Activated CD8-positive, alpha-beta T cell treated with anti-CD3 and anti-CD28 coated beads, Interleukin-2, amount 10 ng/mL, durations not matched to agents 7 days and 5 days (primary cell): ENCODE measurements around the gene ZPBP. TPM values are rescaled to one million over a fixed set of nuclear protein-coding genes. Genes with fewer than 3 reads are reported as not detected.
A peak's percentile ranks its signal among the peaks of the same experiment; 100 is the strongest.

ENCODE experiments used
- ATAC-seq: fragments of 150-1000 bp; cut with Tn5 transposase; one replicate; pipeline ENCODE4 v1.10.0; 2021; ENCODE audit warnings: moderate library complexity
- CTCF ChIA-PET: fragments of 350-600 bp; sonication (Branson Sonifier 250); formaldehyde crosslinking; loops from one replicate; lab custom pipeline; 2021; ENCODE audit warnings: antibody characterized with exemption; lab: Charles Lee
- POLR2A ChIA-PET: fragments of 350-600 bp; sonication (Branson Sonifier 250); formaldehyde crosslinking; loops from one replicate; lab custom pipeline; 2021; ENCODE audit warnings: antibody characterized with exemption; lab: Charles Lee
- DNase-seq: peaks from one replicate; pipeline ENCODE4 v3.0.0-alpha.2; 2020
- H3K27ac Mint-ChIP-seq: one replicate; pipeline ENCODE4 v1.8.0; 2021; ENCODE audit warnings: mild to moderate bottlenecking, mixed read lengths
- H3K27me3 Mint-ChIP-seq: one replicate; pipeline ENCODE4 v1.8.0; 2021; ENCODE audit warnings: low read depth, mixed read lengths
- H3K36me3 Mint-ChIP-seq: one replicate; pipeline ENCODE4 v1.8.0; 2021; ENCODE audit warnings: low read depth, mixed read lengths
- H3K4me1 Mint-ChIP-seq: one replicate; pipeline ENCODE4 v1.8.0; 2021; ENCODE audit warnings: low read depth, mixed read lengths
- H3K4me3 Mint-ChIP-seq: one replicate; pipeline ENCODE4 v1.8.0; 2021; ENCODE audit warnings: mild to moderate bottlenecking, mixed read lengths
- H3K9me3 Mint-ChIP-seq: one replicate; pipeline ENCODE4 v1.8.0; 2022; ENCODE audit warnings: mixed read lengths; ENCODE audit not compliant: insufficient read depth
- total RNA-seq, 2 experiments: library from RNA; stranded (reverse); gene quantifications; one replicate each; pipeline ENCODE4 v1.2.3, GENCODE V29; 2021

Gene ZPBP
- total RNA-seq, 2 experiments from 2014 or later, result not detected

DNA sequence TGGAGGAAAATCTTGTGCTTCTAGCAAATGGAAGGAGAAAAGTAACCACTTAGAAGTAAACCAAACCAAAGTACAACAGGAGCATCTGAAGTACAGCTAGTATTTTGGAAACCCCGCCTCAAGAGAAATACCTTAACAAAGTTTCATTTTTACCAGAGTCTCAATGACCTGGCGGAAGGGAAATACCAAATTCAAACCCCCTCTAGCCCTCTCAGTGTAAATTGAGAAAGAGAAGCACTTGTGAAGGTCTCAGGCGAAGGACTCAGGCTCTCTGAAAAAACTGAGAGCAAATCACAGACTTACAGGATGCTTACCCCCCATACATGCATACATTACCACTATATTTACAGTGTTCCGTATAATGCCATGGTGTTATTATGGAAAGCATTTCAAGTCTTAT is 70.1 kb downstream of the ZPBP start:
- DNase-seq (no peak), ATAC-seq (no peak)
- Mint-ChIP-seq H3K4me1 (no peaks in the 10 kb centered on the region), H3K9me3 (no peaks in the 10 kb centered on the region), H3K27ac (no peak overlapping the region), H3K27me3 (peaks cover 7% of the 10 kb centered on the region), H3K4me3 (no peak overlapping the region), H3K36me3 (no peaks in the 10 kb centered on the region)
- ChIA-PET CTCF (no interaction called here), POLR2A (no interaction called here)

DNA sequence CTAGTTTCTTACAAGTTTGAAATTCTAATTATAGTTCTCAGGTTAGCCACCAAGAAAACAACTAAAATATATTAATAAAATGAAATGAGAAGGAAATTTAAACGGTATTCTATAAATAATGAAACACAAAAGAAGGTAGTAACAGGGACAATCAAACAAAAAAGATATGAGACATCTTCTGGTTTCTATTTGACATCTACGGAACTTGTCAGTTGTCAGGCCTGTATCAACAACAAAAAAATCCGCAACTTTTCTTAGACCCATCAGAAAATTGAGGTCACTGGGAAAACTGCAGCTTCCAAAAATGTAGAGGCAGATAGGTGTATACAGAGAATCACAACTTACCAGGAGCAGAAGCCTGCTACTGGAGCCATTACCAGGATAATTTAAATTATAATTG is 70.6 kb downstream of the ZPBP start:
- no peaks in the 10 kb centered on the region for H3K9me3 Mint-ChIP-seq
- ATAC-seq, result no peak
- no peaks in the 10 kb centered on the region for H3K36me3 Mint-ChIP-seq
- H3K4me1 Mint-ChIP-seq, result no peaks in the 10 kb centered on the region
- ChIA-PET CTCF (no interaction called here), POLR2A (no interaction called here)
- H3K27ac Mint-ChIP-seq, result no peak overlapping the region
- H3K27me3 Mint-ChIP-seq, result peaks cover 7% of the 10 kb centered on the region
- no peak overlapping the region for H3K4me3 Mint-ChIP-seq
- no peak for DNase-seq

DNA sequence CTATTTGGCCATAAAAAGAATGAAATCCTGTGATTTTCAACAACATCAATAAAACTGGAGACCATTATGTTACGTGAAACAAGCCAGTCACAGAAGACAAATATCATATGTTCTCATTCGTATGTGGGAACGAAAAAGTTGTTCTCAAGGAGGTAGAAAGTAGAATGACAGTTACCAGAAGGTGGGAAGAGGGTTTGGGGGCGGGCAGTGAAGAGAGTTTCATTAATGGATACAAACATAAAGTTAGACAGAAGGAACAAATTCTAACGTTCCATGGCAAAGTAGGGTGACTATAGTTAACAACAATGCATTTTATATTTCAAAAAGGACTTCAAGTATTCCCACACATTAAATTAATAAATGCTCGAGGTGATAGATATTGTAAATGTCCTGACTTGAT is 97.4 kb downstream of the ZPBP start:
- H3K36me3 Mint-ChIP-seq, result no peaks in the 10 kb centered on the region
- no peaks in the 10 kb centered on the region for H3K9me3 Mint-ChIP-seq
- no peak overlapping the region for H3K27ac Mint-ChIP-seq
- H3K27me3 Mint-ChIP-seq, result no peaks in the 10 kb centered on the region
- ChIA-PET CTCF (no interaction called here), POLR2A (no interaction called here)
- no peak overlapping the region for H3K4me3 Mint-ChIP-seq
- no peak for ATAC-seq
- H3K4me1 Mint-ChIP-seq, result no peaks in the 10 kb centered on the region
- no peak for DNase-seq

DNA sequence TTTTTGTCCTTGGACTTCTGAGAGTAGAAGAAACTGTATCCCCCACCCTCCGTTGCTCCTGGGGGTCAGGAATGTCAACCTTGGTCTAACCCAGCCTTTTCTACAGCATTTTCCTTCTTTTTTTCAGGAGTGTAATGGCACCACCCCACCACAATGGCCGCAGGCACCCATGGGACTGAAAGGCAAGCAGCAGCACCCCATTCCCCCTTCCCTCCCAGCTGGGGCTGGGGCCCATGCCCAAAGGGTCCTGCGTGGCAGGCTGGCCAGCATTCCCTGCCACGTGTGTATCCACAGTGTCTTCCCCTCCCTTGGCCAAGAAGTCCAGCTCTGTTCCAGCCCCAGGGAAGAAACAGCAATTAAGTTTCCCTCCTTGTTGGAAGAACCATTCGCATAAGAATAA is 106.9 kb downstream of the ZPBP start:
- Mint-ChIP-seq H3K27me3 (no peaks in the 10 kb centered on the region), H3K4me1 (no peaks in the 10 kb centered on the region), H3K36me3 (no peaks in the 10 kb centered on the region), H3K9me3 (no peaks in the 10 kb centered on the region), H3K4me3 (no peak overlapping the region), H3K27ac (no peak overlapping the region)
- no peak for DNase-seq
- CTCF ChIA-PET, result no interaction called here
- POLR2A ChIA-PET, result no interaction called here
- no peak for ATAC-seq

- H3K4me1 Mint-ChIP-seq, result no peaks in the 10 kb centered on the region
- CTCF ChIA-PET, result no interaction called here
- DNase-seq (peak; percentile 51), ATAC-seq (peak; percentile 53)
- POLR2A ChIA-PET, result no interaction called here
- no peak overlapping the region for H3K27ac Mint-ChIP-seq
- no peaks in the 10 kb centered on the region for H3K9me3 Mint-ChIP-seq
- H3K36me3 Mint-ChIP-seq, result no peaks in the 10 kb centered on the region
- H3K4me3 Mint-ChIP-seq, result no peak overlapping the region
- H3K27me3 Mint-ChIP-seq, result no peaks in the 10 kb centered on the region
Measured at GRCh38 chr7:49980465-49980864, 112.6 kb downstream of the ZPBP start.

DNA sequence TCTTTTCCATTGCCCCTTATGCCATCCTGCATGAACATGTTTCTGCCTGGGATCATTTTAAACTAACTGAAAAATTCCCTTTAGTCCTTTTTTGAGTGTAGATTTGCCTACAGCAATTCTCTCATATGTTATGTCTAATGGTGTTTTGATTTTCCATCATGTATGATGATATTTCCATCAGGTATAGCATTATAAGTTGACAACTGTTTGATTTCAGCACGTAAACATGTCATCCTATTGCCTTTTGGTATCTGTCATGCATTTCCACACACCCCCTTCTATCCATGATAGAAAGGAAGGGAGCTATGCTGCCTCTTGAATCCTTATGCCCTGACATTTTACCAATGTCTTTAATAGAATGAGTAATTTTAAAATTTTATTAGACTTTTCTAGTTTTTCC is 116.8 kb downstream of the ZPBP start:
- no peak for DNase-seq
- Mint-ChIP-seq H3K27me3 (peaks cover 2% of the 10 kb centered on the region), H3K4me3 (no peak overlapping the region), H3K9me3 (no peaks in the 10 kb centered on the region), H3K36me3 (no peaks in the 10 kb centered on the region), H3K27ac (no peak overlapping the region), H3K4me1 (no peaks in the 10 kb centered on the region)
- no peak for ATAC-seq
- POLR2A ChIA-PET, result no interaction called here
- CTCF ChIA-PET, result no interaction called here

DNA sequence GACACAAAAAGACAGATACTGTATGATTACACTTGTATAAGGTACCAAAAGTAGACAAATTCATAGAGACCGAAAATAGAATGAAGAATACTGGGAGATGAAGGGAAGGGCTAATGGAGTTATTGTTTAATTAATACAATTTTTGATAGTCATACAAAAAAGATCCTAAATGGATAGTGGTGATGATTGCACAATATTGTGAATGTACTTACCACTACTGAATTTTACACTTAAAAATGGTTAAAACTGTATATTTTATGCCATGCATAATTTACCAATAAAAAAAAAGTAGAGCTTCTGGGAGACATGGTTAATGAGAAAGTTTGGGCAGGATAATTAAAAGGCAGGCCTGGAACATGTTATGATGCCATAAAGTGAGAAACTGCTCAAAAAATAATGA is 119.0 kb downstream of the ZPBP start:
- no peaks in the 10 kb centered on the region for H3K9me3 Mint-ChIP-seq
- ChIA-PET POLR2A (no interaction called here), CTCF (no interaction called here)
- no peak overlapping the region for H3K27ac Mint-ChIP-seq
- H3K4me1 Mint-ChIP-seq, result no peaks in the 10 kb centered on the region
- no peak overlapping the region for H3K4me3 Mint-ChIP-seq
- no peak for DNase-seq
- no peak for ATAC-seq
- no peaks in the 10 kb centered on the region for H3K36me3 Mint-ChIP-seq
- peaks cover 2% of the 10 kb centered on the region for H3K27me3 Mint-ChIP-seq

DNA sequence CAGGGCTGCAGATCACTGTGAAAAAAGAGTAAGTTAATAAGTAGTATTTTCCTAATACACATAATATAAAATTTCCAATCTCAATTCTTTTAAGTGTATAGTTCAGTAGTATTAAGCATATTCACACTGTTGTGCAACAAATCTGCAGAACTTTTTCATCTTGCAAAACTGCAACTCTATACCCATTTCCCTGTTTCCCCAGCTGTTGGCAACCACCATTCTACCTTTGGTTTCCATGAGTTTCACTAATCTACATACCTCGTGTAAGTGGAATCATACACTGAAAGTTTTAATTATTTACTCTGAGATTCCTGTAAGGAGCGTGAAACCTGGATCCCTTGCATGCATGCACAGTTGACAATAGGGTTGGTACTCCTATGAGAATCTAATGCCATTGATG is 155.4 kb downstream of the ZPBP start:
- H3K27me3 Mint-ChIP-seq, result no peaks in the 10 kb centered on the region
- H3K4me3 Mint-ChIP-seq, result no peak overlapping the region
- ChIA-PET CTCF (no interaction called here), POLR2A (no interaction called here)
- no peak overlapping the region for H3K27ac Mint-ChIP-seq
- H3K36me3 Mint-ChIP-seq, result no peaks in the 10 kb centered on the region
- no peaks in the 10 kb centered on the region for H3K4me1 Mint-ChIP-seq
- DNase-seq (no peak), ATAC-seq (no peak)
- H3K9me3 Mint-ChIP-seq, result no peaks in the 10 kb centered on the region

GRCh38 chr7:49931627-49932026 is 161.4 kb downstream of the ZPBP start:
- Mint-ChIP-seq H3K36me3 (no peaks in the 10 kb centered on the region), H3K27me3 (no peaks in the 10 kb centered on the region), H3K4me1 (no peaks in the 10 kb centered on the region), H3K27ac (no peak overlapping the region), H3K4me3 (no peak overlapping the region), H3K9me3 (peaks cover 6% of the 10 kb centered on the region)
- DNase-seq, result no peak
- CTCF ChIA-PET, result no interaction called here
- POLR2A ChIA-PET, result no interaction called here
- no peak for ATAC-seq

DNA sequence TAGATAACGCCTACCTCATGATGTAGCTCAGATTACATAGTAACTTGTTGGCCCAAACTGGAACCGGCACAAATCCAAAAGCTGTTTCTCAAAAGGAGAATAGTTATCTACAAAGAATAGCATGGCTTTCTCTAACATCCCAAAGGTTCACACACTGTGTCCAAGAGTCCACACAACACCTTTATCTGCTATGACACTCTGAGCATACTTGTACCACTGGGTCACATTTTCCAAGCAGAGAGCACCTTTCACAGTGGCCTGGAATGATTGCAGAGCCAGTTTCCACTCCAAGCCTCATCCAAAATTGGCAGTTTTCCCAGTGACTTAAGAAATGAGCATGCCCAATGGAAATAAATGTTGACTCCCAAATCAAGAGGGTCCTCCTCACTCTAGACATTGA is 164.3 kb downstream of the ZPBP start:
- Mint-ChIP-seq H3K4me1 (no peaks in the 10 kb centered on the region), H3K27ac (no peak overlapping the region), H3K36me3 (no peaks in the 10 kb centered on the region), H3K9me3 (peaks cover 6% of the 10 kb centered on the region), H3K27me3 (no peaks in the 10 kb centered on the region), H3K4me3 (no peak overlapping the region)
- DNase-seq (no peak), ATAC-seq (no peak)
- ChIA-PET POLR2A (no interaction called here), CTCF (no interaction called here)

DNA sequence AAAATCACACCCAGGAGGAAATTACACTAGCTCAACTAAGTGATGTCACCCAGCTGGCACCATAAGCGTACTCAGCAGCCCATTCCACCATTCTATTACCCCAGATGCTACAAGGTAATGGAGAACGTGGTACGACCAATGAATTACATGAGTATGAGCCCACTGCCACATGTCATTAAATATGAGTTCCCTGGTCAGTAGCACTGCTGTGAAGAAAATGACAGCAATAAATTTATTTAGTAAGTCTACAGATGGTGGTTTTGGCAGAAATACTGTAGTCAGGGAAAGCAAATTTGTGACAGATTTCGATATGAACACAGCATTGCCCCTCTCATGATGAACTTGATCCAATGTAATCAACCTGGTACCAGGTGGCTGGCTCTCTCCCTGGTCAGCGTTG is 165.4 kb downstream of the ZPBP start:
- ATAC-seq (no peak), DNase-seq (no peak)
- H3K36me3 Mint-ChIP-seq, result no peaks in the 10 kb centered on the region
- H3K4me3 Mint-ChIP-seq, result no peak overlapping the region
- no peaks in the 10 kb centered on the region for H3K4me1 Mint-ChIP-seq
- POLR2A ChIA-PET, result no interaction called here
- H3K9me3 Mint-ChIP-seq, result peaks cover 6% of the 10 kb centered on the region
- no peak overlapping the region for H3K27ac Mint-ChIP-seq
- CTCF ChIA-PET, result no interaction called here
- H3K27me3 Mint-ChIP-seq, result no peaks in the 10 kb centered on the region

DNA sequence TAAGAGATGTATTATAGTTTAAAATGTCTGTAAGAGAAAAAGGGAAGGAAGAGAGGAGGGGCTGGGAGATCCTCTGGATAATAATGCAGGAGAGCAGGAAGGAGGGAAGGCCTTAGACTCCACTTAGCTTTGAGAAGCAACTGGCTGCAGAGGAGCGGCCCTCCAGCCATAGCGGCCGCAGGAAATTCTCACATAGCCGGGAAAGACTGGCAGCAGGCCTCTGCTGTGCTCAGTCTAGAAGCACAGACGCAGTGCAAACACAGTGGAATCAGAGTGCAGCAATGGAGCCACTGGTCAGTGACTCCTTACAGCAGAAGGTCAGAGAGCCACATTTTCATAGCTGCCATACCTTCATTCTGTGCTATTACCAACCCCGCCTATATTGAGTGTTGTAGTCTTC is 166.3 kb downstream of the ZPBP start:
- Mint-ChIP-seq H3K4me3 (no peak overlapping the region), H3K27ac (no peak overlapping the region), H3K36me3 (no peaks in the 10 kb centered on the region), H3K9me3 (peaks cover 6% of the 10 kb centered on the region), H3K27me3 (no peaks in the 10 kb centered on the region), H3K4me1 (no peaks in the 10 kb centered on the region)
- CTCF ChIA-PET, result no interaction called here
- DNase-seq, result no peak
- POLR2A ChIA-PET, result no interaction called here
- ATAC-seq, result no peak

- no peak overlapping the region for H3K27ac Mint-ChIP-seq
- DNase-seq (no peak), ATAC-seq (no peak)
- no peaks in the 10 kb centered on the region for H3K9me3 Mint-ChIP-seq
- H3K4me1 Mint-ChIP-seq, result no peaks in the 10 kb centered on the region
- H3K36me3 Mint-ChIP-seq, result no peaks in the 10 kb centered on the region
- H3K27me3 Mint-ChIP-seq, result peaks cover 2% of the 10 kb centered on the region
- ChIA-PET POLR2A (no interaction called here), CTCF (no interaction called here)
- H3K4me3 Mint-ChIP-seq, result no peak overlapping the region
Measured at GRCh38 chr7:49911909-49912308, 181.1 kb downstream of the ZPBP start.
